HepG2 (cell line): ENCODE measurements around the gene AUTS2.

Experiments used
- CREB1 ChIP-seq, 2 experiments: fragments of 450-650 bp in 1 of 2; IDR thresholded peaks; 2 replicates each; pipeline ENCODE4 v1.6.1; 2016 to 2017; ENCODE audit warnings: control low read depth in 1 of 2, mild to moderate bottlenecking in 1 of 2, missing compliant biosample characterization in 1 of 2, missing genetic modification characterization in 1 of 2
- FOXO4 ChIP-seq: sonication (generic); formaldehyde crosslinking; conservative IDR thresholded peaks from 2 replicates; pipeline ENCODE4 v1.8.1; 2023; ENCODE audit warnings: missing genetic modification reagents
- NRL ChIP-seq: sonication (generic); formaldehyde crosslinking; IDR thresholded peaks from 2 replicates; pipeline ENCODE4 v1.5.0; 2020; ENCODE audit warnings: missing genetic modification reagents, mild to moderate bottlenecking, moderate library complexity, borderline replicate concordance

GRCh38 chr7:69657985-69658384, 59.7 kb downstream of the AUTS2 start:
- no peak for TF ChIP-seq FOXO4 (CRISPR knock-in tag)
- no peak for TF ChIP-seq CREB1 (IDR thresholded peaks at IDR 0.05)
- no peak for TF ChIP-seq CREB1 (CRISPR knock-in tag; IDR thresholded peaks at IDR 0.05)
- TF ChIP-seq NRL = no peak
